ENCODE results near the gene ERP27. TPM values are rescaled to one million over a fixed set of nuclear protein-coding genes. Genes with fewer than 3 reads are reported as not detected.

Gene ERP27
- total RNA-seq (2014; rRNA removed; shearing (Covaris generic); ENCODE audit: low replicate concordance), result not detected in 2 replicates

DNA sequence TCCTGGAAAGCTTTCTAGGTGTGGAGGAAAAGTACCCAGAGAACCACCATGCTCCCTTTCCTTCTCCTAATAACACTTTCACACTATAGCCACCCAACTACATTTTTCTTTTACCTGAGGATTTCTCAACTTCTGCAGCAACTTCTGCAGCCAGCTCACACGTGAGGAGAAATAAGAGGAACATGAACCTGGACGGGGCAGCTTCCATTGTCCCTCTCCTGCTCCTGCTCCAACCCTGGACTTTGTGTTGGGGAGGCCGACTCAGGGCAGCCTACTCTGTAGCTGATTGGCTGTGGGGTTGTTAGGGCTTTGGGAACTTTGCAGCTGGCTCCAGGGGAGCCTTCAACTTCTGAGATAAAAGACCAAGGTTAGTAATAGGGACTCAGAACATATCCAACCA is at the start of gene ERP27:
ERP27 (minus strand) TSS at position 237 of the 400 bp plus-strand sequence; CDS start at position 208, 29 bp downstream.
- no peak for DNase-seq
- Histone ChIP-seq H3K9me3 (no peaks in the 10 kb centered on the region), H3K36me3 (no peaks in the 10 kb centered on the region), H3K4me3 (no peak within 1 kb of the TSS), H3K27me3 (no peaks in the 10 kb centered on the region)

DNA sequence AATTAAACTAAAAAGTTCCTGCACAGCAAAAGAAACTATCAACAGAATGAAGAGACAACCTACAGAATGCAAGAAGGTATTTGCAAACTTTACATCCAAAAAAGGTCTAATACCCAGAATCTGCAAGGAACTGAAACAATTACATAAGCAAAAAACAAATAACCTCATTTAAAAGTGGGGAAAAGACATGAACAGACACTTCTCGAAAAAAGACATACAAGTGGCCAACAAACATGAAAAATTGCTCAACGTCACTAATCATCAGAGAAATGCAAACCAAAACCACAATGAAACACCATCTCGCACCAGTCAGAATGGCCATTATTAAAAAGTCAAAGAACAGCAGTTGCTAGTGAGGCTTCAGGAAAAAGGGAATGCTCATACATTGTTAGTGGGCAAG is 49.7 kb upstream of the ERP27 start:
- DNase-seq, result no peak
- no peak overlapping the region for H3K4me3 ChIP-seq
- no peaks in the 10 kb centered on the region for H3K36me3 ChIP-seq
- H3K9me3 ChIP-seq, result 0 out of 2 replicates have a peak, but pooled peaks cover 5% of the 10 kb centered on the region
- no peaks in the 10 kb centered on the region for H3K27me3 ChIP-seq

DNA sequence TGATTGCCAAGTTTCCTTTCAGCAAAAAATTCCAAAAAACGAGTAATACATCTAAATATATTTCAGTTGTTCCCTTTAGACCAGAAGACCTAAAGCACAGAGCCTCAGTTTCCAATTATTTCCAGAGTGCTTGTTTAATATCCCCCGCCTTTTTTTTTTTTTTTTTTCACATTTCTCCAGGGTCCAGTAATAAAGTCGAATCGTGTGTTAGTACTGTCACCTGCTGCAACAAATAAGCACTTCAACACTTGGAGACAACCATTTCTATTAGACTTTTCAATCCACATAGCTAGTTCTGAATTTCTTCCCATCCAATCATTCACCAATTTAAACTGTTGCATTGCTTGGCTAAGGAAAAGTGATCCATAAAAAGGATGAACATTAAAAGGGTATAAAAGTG is 48.1 kb upstream of the ERP27 start:
- Histone ChIP-seq H3K36me3 (no peaks in the 10 kb centered on the region), H3K27me3 (no peaks in the 10 kb centered on the region)

DNA sequence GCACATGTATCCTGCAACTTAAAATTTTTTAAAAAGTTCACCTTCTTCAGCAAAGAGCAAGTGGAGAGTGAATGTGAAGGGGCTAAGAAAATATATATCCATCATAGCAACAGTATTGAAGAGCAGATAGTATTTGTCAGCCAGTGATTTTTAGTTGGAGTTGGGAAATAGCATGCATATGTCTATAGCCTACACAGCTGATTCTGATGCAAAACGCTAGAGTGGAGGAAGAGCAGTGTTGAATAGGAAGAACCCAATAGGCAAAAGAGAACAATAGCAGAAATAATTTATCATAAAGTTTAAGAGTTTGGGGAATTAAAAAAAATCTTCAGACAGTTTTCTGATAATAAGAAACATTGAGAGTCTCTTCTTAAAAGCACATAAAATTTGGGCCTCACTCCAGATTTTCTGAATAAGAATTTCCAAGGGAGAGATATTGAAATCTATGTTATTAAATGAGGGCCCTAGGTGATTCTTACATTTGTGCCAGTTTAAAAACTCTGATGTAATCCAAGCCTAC is 46.5 kb upstream of the ERP27 start:
- Histone ChIP-seq H3K27me3 (no peaks in the 10 kb centered on the region), H3K4me3 (no peak overlapping the region), H3K9me3 (no peaks in the 10 kb centered on the region), H3K36me3 (no peaks in the 10 kb centered on the region)
- no peak for DNase-seq

More for the DNA sequence above, 48.1 kb upstream of the ERP27 start:
- no peak overlapping the region for H3K4me3 ChIP-seq
- no peak for DNase-seq
- 0 out of 2 replicates have a peak, but pooled peaks cover 5% of the 10 kb centered on the region for H3K9me3 ChIP-seq

DNA sequence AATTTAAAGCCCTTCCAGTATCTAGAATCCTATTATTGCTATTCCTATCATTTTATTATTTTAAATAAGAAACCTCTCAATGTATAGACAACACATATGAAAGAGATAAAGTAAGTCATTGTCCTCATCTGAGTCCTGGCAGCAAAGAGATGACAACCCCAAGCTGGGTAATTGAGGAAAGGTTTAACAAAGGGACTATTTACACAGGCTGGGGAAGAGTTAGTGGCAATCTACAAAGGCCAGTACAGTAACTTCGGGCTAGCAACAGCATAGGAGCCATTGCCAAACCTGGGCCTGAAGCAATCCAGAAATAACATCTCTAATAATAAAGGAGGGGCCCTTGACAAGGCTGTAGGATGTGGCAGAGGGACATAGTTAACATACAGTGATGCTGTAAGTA is 45.7 kb upstream of the ERP27 start:
- Histone ChIP-seq H3K27me3 (no peaks in the 10 kb centered on the region), H3K4me3 (no peak overlapping the region), H3K9me3 (no peaks in the 10 kb centered on the region), H3K36me3 (no peaks in the 10 kb centered on the region)
- no peak for DNase-seq

DNA sequence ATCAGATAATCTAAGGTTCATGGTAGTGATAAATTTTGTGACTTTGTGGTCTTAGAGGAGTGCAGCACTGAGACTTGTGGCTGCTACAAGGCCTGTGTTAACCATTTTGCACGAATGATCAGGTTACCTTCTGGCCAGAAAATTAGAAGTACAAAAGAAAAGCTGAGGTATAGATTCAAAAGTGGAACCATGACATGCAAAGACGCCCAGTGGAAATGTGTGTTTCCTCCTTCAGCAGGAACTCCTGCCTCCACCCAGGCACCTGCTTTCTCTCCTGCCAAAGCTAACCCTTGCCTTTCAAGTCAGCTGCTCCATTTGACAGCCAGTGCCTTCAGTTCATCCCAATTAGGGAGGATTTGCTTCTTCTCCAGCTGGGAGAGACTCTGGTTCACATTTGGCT is 44.7 kb upstream of the ERP27 start:
- no peaks in the 10 kb centered on the region for H3K9me3 ChIP-seq
- H3K27me3 ChIP-seq, result no peaks in the 10 kb centered on the region
- no peaks in the 10 kb centered on the region for H3K36me3 ChIP-seq
- no peak overlapping the region for H3K4me3 ChIP-seq
- no peak for DNase-seq

DNA sequence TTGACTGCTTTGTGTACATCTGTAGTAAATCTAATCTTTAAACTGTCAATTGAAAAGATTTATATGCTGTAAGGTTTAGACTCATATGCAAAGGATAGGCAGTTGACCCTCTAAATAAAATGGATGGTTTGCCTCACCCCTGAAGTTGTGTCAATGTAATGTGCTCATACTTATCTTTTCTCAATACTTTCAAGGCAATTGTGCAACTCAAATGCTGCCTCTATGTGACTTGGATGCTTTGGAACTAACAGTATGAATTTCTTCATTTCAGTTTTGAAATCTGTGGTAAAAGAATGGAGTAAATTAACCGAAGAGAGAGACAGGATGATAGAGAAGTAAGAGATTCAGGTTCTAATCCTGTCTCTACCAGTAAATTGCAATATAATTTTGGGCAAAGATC is 44.2 kb upstream of the ERP27 start:
- Histone ChIP-seq H3K36me3 (no peaks in the 10 kb centered on the region), H3K27me3 (no peaks in the 10 kb centered on the region)
- no peak for DNase-seq

DNA sequence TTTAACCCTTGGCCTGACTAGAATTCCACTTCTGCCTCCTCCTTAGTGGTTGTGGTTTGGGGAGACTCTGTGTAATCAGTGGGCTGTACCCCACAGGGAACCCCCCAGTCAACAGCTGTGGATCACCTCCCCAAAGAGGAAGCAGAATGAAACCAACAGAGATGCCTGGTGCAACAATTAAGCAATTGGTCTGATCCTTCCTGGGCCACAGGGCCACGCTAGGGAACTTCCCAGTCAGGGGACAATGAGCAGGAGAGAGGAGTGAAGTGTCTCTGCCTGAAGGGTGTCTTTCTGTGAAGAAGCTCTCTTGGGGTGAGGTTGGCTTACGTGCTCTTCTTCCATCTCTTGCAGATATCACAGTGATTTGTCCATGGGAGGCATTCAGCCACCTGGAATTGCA is 42.7 kb upstream of the ERP27 start:
- no peak for DNase-seq

More for the DNA sequence above, 44.2 kb upstream of the ERP27 start:
- Histone ChIP-seq H3K9me3 (no peaks in the 10 kb centered on the region), H3K4me3 (no peak overlapping the region)

DNA sequence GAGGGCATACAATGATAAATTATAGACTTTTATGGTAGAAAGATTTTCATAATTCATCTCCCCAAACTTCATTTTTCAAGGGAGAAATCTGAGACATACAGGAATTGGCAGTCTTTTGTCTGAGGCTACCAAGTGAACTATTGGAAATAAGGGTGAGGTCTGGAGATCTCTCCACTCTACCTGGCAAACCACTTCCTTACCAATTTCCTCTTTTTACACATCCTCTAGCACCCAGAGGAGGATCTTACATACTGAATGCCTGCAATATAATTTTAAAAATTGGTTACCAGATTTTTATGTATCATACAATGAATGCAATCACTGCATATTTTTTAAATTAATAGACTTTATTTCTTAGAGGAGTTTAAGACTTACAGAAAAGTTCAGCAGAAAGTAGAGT is 41.1 kb upstream of the ERP27 start:
- H3K27me3 ChIP-seq, result no peaks in the 10 kb centered on the region
- no peaks in the 10 kb centered on the region for H3K9me3 ChIP-seq
- no peak for DNase-seq
- H3K4me3 ChIP-seq, result no peak overlapping the region
- H3K36me3 ChIP-seq, result no peaks in the 10 kb centered on the region

More for the DNA sequence above, 42.7 kb upstream of the ERP27 start:
- Histone ChIP-seq H3K36me3 (no peaks in the 10 kb centered on the region), H3K27me3 (no peaks in the 10 kb centered on the region), H3K9me3 (no peaks in the 10 kb centered on the region), H3K4me3 (no peak overlapping the region)

DNA sequence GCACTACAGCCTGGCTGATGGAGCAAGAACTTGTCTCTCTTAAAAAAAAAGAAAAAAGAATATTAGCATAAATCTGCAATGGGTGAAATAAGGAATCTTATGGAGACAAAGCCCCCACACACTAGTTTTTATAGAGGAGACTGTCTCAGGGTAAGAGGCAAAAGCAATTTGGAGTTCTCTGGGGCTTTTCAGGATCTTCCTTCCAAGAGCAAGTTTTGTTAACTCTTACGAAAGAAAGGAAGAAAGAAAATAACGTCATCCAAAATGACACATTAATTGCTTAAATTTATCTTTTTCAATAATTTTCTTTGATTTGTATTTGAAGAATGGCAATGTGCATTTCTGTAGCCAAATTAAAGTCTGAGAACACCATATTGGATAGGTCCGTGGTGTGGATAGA is 38.3 kb upstream of the ERP27 start:
- Histone ChIP-seq H3K4me3 (no peak overlapping the region), H3K27me3 (no peaks in the 10 kb centered on the region), H3K9me3 (no peaks in the 10 kb centered on the region), H3K36me3 (no peaks in the 10 kb centered on the region)
- no peak for DNase-seq

DNA sequence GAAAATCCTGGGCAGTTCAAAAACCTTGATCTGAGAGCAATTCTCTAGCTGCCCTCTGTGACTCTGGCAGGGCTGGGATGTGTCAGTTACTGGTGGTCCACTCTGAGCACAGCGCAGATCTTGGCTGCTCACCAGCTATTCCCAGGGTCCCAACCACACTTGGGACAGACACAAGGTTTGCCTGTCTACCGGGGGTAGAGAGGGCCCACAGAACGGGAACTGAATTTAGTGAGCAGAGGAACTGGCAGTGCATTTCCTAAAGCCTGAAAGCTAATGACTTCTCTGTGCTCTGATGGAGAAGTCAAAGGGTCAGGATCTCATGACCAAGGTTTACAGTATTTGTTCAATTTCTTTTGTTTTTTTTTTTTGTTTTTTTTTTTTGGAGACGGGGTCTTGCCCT is 37.1 kb upstream of the ERP27 start:
- no peak for DNase-seq
- peaks cover under 1% of the 10 kb centered on the region; the same call in 1 of the 2 replicates for H3K9me3 ChIP-seq
- H3K4me3 ChIP-seq, result no peak overlapping the region
- H3K27me3 ChIP-seq, result no peaks in the 10 kb centered on the region
- H3K36me3 ChIP-seq, result no peaks in the 10 kb centered on the region

DNA sequence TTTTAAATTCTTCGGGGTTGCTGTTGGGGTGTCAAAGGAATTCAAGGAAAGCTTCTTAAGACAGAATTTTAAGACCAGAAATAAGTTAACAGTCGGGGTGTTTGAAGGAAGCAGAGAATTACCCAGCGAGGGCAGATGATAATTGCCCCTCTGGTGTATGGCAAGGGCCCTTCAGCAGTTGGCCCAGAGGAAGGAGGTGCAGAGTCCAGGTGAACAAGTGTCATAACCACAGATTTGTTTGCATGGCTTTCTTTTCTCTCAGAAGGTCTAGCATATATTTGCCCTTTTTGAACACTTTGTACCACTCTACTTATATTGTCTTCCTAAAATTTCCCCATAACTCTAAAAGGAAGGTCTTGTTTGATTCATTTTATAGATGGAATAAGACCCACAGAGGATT is 36.3 kb upstream of the ERP27 start:
- no peak for DNase-seq
- no peaks in the 10 kb centered on the region for H3K36me3 ChIP-seq
- H3K27me3 ChIP-seq, result no peaks in the 10 kb centered on the region
- H3K9me3 ChIP-seq, result peaks cover 4% of the 10 kb centered on the region; the same call in 1 of the 2 replicates
- H3K4me3 ChIP-seq, result no peak overlapping the region

DNA sequence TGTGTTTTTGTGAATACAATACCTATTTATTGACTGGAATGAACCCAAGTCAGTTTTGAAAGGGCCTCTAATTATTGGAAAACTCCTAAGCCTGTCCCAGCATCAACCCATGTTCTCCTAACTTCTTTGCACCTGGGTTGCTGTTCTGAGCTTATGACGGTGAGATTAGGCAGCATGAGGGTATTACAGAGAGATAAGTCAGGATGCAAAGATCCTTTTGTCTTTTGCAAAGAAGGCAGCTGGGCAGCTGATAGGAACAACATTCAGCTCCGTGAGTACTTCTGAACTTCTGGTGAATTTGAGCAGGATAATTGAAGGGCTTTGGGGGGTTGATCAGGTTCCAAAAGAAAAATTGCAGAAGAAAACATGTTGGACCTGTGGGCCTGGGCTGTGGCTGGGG is 34.5 kb upstream of the ERP27 start, which contains the start of gene PDE6H:
PDE6H (plus strand) TSS at position 227 of the 400 bp plus-strand sequence. CDS start 4,971 bp downstream, outside the sequence.
- no peaks in the 10 kb centered on the region for H3K36me3 ChIP-seq
- peaks cover 4% of the 10 kb centered on the region; the same call in 1 of the 2 replicates for H3K9me3 ChIP-seq
- DNase-seq, result no peak
- no peak within 1 kb of the TSS for H3K4me3 ChIP-seq
- H3K27me3 ChIP-seq, result no peaks in the 10 kb centered on the region

DNA sequence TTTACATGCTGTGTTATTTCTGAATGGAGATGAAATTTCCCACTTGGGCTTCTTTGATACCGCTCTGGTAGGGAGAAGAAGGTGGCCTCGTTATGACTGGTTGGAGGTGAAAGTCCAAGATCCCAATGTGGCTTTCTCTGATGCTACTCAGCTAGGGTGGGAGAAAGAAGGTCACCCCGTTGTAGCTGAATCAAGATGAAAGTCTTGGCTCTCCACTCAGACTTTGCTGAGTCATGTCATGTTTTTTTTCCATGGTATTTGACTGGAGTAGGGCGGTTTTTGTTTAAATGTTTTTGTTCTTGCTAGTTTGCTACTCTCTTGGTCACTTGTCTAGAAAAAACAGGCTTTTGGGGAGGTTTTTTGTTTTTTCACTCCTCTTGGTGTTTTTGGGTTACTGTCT is 32.1 kb upstream of the ERP27 start:
- no peaks in the 10 kb centered on the region for H3K27me3 ChIP-seq
- no peaks in the 10 kb centered on the region for H3K36me3 ChIP-seq
- H3K4me3 ChIP-seq, result no peak overlapping the region
- no peak for DNase-seq
- H3K9me3 ChIP-seq, result peaks cover 4% of the 10 kb centered on the region; the same call in 1 of the 2 replicates

DNA sequence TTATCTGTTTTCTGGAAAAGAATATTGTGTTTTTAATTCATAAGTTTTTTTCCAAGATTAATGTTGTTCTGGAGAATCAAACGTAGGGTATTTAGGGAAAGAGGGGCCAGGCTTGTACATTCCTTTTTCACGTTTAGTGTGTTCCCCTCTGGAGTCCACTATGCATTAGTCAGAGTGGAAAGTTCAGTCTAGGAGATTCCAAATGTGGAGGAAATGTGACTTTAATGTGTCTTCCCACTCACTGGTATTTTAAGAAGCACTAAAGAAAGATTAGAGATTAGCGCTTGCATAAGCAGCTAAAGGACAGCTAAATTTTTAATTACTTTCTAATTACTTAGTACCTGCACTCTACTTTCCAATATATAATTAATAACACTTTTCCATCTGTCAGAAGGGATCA is 30.1 kb upstream of the ERP27 start:
- no peak overlapping the region for H3K4me3 ChIP-seq
- H3K27me3 ChIP-seq, result no peaks in the 10 kb centered on the region
- H3K36me3 ChIP-seq, result no peaks in the 10 kb centered on the region
- DNase-seq, result no peak
- peaks cover 4% of the 10 kb centered on the region; the same call in 1 of the 2 replicates for H3K9me3 ChIP-seq

DNA sequence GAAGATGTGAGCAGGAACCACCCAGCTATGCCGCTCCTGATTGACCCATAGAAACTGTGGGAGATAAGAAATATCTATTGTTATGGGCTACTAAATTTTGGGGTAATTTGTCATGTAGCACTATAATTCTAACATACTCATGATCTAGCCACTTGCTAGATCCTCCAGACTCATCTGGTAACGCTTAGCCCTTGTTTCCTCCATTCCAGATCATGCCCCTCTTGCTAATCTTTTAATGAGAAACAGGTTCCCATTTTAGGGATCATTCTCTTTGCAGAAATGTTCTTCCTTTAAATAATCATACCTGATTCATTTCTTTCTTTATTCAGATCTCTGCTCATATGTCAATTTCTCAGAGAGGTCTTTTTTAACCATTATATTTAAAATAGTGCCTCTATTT is 26.9 kb upstream of the ERP27 start:
- Histone ChIP-seq H3K9me3 (peaks cover 1% of the 10 kb centered on the region; the same call in 1 of the 2 replicates), H3K27me3 (no peaks in the 10 kb centered on the region), H3K36me3 (no peaks in the 10 kb centered on the region), H3K4me3 (no peak overlapping the region)
- DNase-seq, result no peak

DNA sequence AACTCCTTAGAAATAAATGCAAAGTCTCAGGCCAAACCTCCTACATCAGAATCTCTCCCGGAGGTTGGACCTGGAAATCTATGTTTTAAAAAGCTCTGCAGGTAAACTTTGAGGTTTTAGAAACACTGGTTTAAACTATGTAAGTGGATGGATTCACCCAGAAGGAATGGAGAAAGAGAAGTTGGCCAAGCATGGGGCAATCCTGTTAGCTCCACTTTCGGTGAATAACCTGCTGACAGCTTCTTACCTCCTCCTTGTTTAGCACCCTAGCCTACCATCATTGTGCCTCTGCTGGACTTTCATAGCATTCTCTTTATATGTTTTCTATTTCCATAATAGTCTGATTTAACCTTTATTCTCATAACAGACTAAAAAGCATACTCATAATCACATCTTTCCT is 26.1 kb upstream of the ERP27 start:
- no peaks in the 10 kb centered on the region for H3K9me3 ChIP-seq
- DNase-seq, result no peak

DNA sequence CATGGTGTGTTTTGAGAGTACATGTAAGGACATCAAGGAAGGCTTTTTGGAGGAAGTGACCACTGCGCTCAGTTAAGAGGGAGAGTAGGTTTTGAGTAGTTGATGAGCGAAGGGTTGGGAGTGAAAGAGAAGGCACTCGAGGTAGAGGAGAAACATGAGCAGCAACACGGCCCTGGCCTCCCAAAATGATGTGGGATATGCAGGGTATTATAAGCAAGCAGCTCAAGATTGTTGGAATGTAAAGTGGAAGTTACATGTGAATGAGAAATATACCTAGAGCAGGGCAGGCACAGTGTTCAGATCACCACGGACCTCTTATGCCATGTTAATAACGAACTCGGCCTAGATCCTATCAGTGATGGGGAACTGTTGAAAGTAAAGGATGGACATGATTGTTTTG is 25.2 kb upstream of the ERP27 start:
- no peaks in the 10 kb centered on the region for H3K36me3 ChIP-seq
- no peak overlapping the region for H3K4me3 ChIP-seq
- H3K27me3 ChIP-seq, result no peaks in the 10 kb centered on the region
- no peak for DNase-seq
- H3K9me3 ChIP-seq, result no peaks in the 10 kb centered on the region

More for the DNA sequence above, 26.1 kb upstream of the ERP27 start:
- Histone ChIP-seq H3K36me3 (no peaks in the 10 kb centered on the region), H3K27me3 (no peaks in the 10 kb centered on the region), H3K4me3 (no peak overlapping the region)

Data from MG63 (cell line).